OCI-LY3 (cell line): Measurements from ENCODE around the gene CD6.

ENCODE experiments used
- H2AFZ ChIP-seq: fragments of 200-600, 300-600 bp; shearing (Covaris generic); 2 replicates; pipeline ENCODE4 v1.6.0; 2014; ENCODE audit warnings: antibody characterized with exemption, low read depth, low read length
- H3K27ac ChIP-seq: fragments of 200-600, 300-600 bp; sonication (generic); 2 replicates; pipeline ENCODE4 v1.5.1; 2014; ENCODE audit warnings: mild to moderate bottlenecking, low read length, moderate library complexity, mixed read lengths
- H3K27me3 ChIP-seq: fragments of 200-600, 300-600 bp; sonication (generic); 2 replicates; pipeline ENCODE4 v1.6.1; 2014; ENCODE audit warnings: low read depth, low read length, mixed read lengths
- H3K36me3 ChIP-seq: fragments of 200-600, 300-600 bp; sonication (generic); replicated peaks from 2 replicates; pipeline ENCODE3; 2014; ENCODE audit warnings: low read depth, low read length, mixed read lengths
- H3K4me1 ChIP-seq: fragments of 300-600, 200-600 bp; sonication (generic); 2 replicates; pipeline ENCODE4 v1.6.1; 2014; ENCODE audit warnings: low read length, mixed read lengths
- H3K4me2 ChIP-seq: fragments of 200-600, 300-600 bp; sonication (generic); 2 replicates; pipeline ENCODE4 v1.6.1; 2014; ENCODE audit warnings: low read length, mixed read lengths
- H3K4me3 ChIP-seq: fragments of 300-600, 200-600 bp; sonication (generic); 2 replicates; pipeline ENCODE4 v1.5.1; 2014; ENCODE audit warnings: antibody characterized with exemption, mild to moderate bottlenecking, low read length, moderate library complexity
- H3K79me2 ChIP-seq: fragments of 300-600, 200-600 bp; shearing (Covaris generic); 2 replicates; pipeline ENCODE4 v1.6.1; 2014; ENCODE audit warnings: mild to moderate bottlenecking, low read length, mixed read lengths
- H3K9ac ChIP-seq: fragments of 300-600, 200-600 bp; shearing (Covaris generic); 2 replicates; pipeline ENCODE4 v1.6.0; 2014; ENCODE audit warnings: mild to moderate bottlenecking, low read length, moderate library complexity
- H3K9me3 ChIP-seq: fragments of 200-600, 300-600 bp; shearing (Covaris generic); 2 replicates; pipeline ENCODE4 v1.6.1; 2014; ENCODE audit warnings: low read length, mixed read lengths; ENCODE audit not compliant: insufficient read depth
- H4K20me1 ChIP-seq: fragments of 200-600, 300-600 bp; sonication (generic); 2 replicates; pipeline ENCODE4 v1.6.1; 2016; ENCODE audit warnings: low read length, mixed read lengths; ENCODE audit not compliant: insufficient read depth
- CTCF ChIP-seq: fragments of 200-600, 300-600 bp; sonication (generic); IDR thresholded peaks from 2 replicates; pipeline ENCODE4 v1.5.1; 2014; ENCODE audit warnings: antibody characterized with exemption, low read length, low read depth
- EZH2phosphoT487 ChIP-seq: fragments of 200-600 bp; shearing (Covaris generic); IDR thresholded peaks from 2 replicates; pipeline ENCODE4 v1.6.1; 2018; ENCODE audit warnings: antibody characterized with exemption, mixed run types, low read depth

Gene CD6

GRCh38 chr11:61001931-61002330, 30.5 kb downstream of the CD6 start:
- Histone ChIP-seq H3K79me2 (no peaks in the 10 kb centered on the region), H3K27ac (no peak overlapping the region)

GRCh38 chr11:61002598-61002997, 31.1 kb downstream of the CD6 start:
- H3K4me2 ChIP-seq, result no peak overlapping the region
- H3K36me3 ChIP-seq, result no peaks in the 10 kb centered on the region
- no peak overlapping the region for H3K27ac ChIP-seq
- no peaks in the 10 kb centered on the region for H3K4me1 ChIP-seq
- H2AFZ ChIP-seq, result no peak overlapping the region
- H3K9ac ChIP-seq, result no peak overlapping the region
- no peaks in the 10 kb centered on the region for H3K79me2 ChIP-seq
- no peak for TF ChIP-seq EZH2phosphoT487
- no peak for TF ChIP-seq CTCF
- no peaks in the 10 kb centered on the region; the same call in 1 of the 2 replicates for H3K27me3 ChIP-seq
- H4K20me1 ChIP-seq, result no peaks in the 10 kb centered on the region
- H3K4me3 ChIP-seq, result no peak overlapping the region
- no peaks in the 10 kb centered on the region for H3K9me3 ChIP-seq

More at GRCh38 chr11:61001931-61002330, 30.5 kb downstream of the CD6 start:
- Histone ChIP-seq H3K36me3 (no peaks in the 10 kb centered on the region), H3K4me1 (no peaks in the 10 kb centered on the region), H3K4me2 (no peak overlapping the region), H2AFZ (no peak overlapping the region), H3K27me3 (no peaks in the 10 kb centered on the region; the same call in 1 of the 2 replicates), H3K4me3 (no peak overlapping the region), H3K9me3 (no peaks in the 10 kb centered on the region), H3K9ac (no peak overlapping the region), H4K20me1 (no peaks in the 10 kb centered on the region)
- TF ChIP-seq EZH2phosphoT487 (no peak), CTCF (no peak)

GRCh38 chr11:61004180-61004611, 32.7 kb downstream of the CD6 start:
- no peak overlapping the region for H3K9ac ChIP-seq
- H3K4me2 ChIP-seq, result no peak overlapping the region
- H2AFZ ChIP-seq, result no peak overlapping the region
- H3K4me1 ChIP-seq, result no peaks in the 10 kb centered on the region
- TF ChIP-seq EZH2phosphoT487, result no peak
- no peak for TF ChIP-seq CTCF
- no peaks in the 10 kb centered on the region for H3K9me3 ChIP-seq
- H3K27ac ChIP-seq, result no peak overlapping the region
- H3K4me3 ChIP-seq, result no peak overlapping the region
- no peaks in the 10 kb centered on the region for H3K36me3 ChIP-seq
- no peaks in the 10 kb centered on the region for H4K20me1 ChIP-seq
- H3K79me2 ChIP-seq, result no peaks in the 10 kb centered on the region
- H3K27me3 ChIP-seq, result no peaks in the 10 kb centered on the region; the same call in 1 of the 2 replicates

- no peaks in the 10 kb centered on the region for H3K9me3 ChIP-seq
- H3K79me2 ChIP-seq, result no peaks in the 10 kb centered on the region
- H3K9ac ChIP-seq, result no peak overlapping the region
- H2AFZ ChIP-seq, result no peak overlapping the region
- no peak overlapping the region for H3K27ac ChIP-seq
- TF ChIP-seq CTCF (no peak), EZH2phosphoT487 (no peak)
- H3K36me3 ChIP-seq, result no peaks in the 10 kb centered on the region
- H3K4me2 ChIP-seq, result no peak overlapping the region
- no peaks in the 10 kb centered on the region for H4K20me1 ChIP-seq
- H3K4me1 ChIP-seq, result no peaks in the 10 kb centered on the region
- H3K4me3 ChIP-seq, result no peak overlapping the region
- no peaks in the 10 kb centered on the region; the same call in 1 of the 2 replicates for H3K27me3 ChIP-seq
Observed at GRCh38 chr11:61004761-61005181, 33.3 kb downstream of the CD6 start.
